ENCODE data around the gene SEMA6B. TPM values are rescaled to one million over a fixed set of nuclear protein-coding genes. Genes with fewer than 3 reads are reported as not detected.

SEMA6B gene
- total RNA-seq (under 1 TPM; 0.55 to 0.91 TPM), polyA plus RNA-seq (not detected)

GRCh38 chr19:4559569-4559968 is at the start of gene SEMA6B:
Gene SEMA6B (minus strand): TSS chr19:4559684. CDS start chr19:4558457, 1,227 bp downstream.
- no peak for DNase-seq
- H3K27ac ChIP-seq (ENCODE audit: low read depth, low read length): no peak within 1 kb of the TSS
- Mint-ChIP-seq H3K9me3 (no peaks in the 10 kb centered on the region), H3K36me3 (no peaks in the 10 kb centered on the region), H3K4me3 (peak within 1 kb of the TSS in 1 of 7 donors; percentile 63), H3K4me1 (no peaks in the 10 kb centered on the region), H3K27me3 (peaks cover 0 to 4% of the 10 kb centered on the region in 2 donors), H3K27ac (peak within 1 kb of the TSS in 1 of 8 donors; percentile 79)
- CTCF ChIA-PET: no interaction called here
- POLR2A ChIA-PET: no interaction called here
- no peaks in the 10 kb centered on the region for H3K27me3 ChIP-seq (ENCODE audit: insufficient read depth, low read length, poor library complexity, severe bottlenecking)
- H3K9me3 ChIP-seq (ENCODE audit: low read length): no peaks in the 10 kb centered on the region
- no peaks in the 10 kb centered on the region for H3K4me1 ChIP-seq (ENCODE audit: insufficient read depth, low read length)
- no peaks in the 10 kb centered on the region for H3K36me3 ChIP-seq (ENCODE audit: insufficient read depth, low read length)
- no peak within 1 kb of the TSS for H3K4me3 ChIP-seq (ENCODE audit: low read length)

- Histone ChIP-seq H3K27ac (ENCODE audit: low read depth, low read length) (no peak overlapping the region), H3K4me3 (ENCODE audit: low read length) (no peak overlapping the region), H3K9me3 (ENCODE audit: low read length) (no peaks in the 10 kb centered on the region), H3K4me1 (ENCODE audit: insufficient read depth, low read length) (no peaks in the 10 kb centered on the region), H3K36me3 (ENCODE audit: insufficient read depth, low read length) (no peaks in the 10 kb centered on the region), H3K27me3 (ENCODE audit: insufficient read depth, low read length, poor library complexity, severe bottlenecking) (peaks cover 3% of the 10 kb centered on the region)
- Mint-ChIP-seq H3K4me3 (no peak overlapping the region), H3K27me3 (peaks cover 19 to 26% of the 10 kb centered on the region in 2 donors), H3K27ac (peak overlapping the region in 1 of 8 donors; percentile 20), H3K9me3 (peaks cover 0 to 2% (median 0%) of the 10 kb centered on the region in 5 donors), H3K4me1 (no peaks in the 10 kb centered on the region), H3K36me3 (no peaks in the 10 kb centered on the region)
- no peak for DNase-seq
- ChIA-PET CTCF (no interaction called here), POLR2A (no interaction called here)
Observed at GRCh38 chr19:4606921-4607678, 47.6 kb upstream of the SEMA6B start.

- Histone ChIP-seq H3K9me3 (ENCODE audit: low read length) (no peaks in the 10 kb centered on the region), H3K27me3 (ENCODE audit: insufficient read depth, low read length, poor library complexity, severe bottlenecking) (peaks cover 5% of the 10 kb centered on the region), H3K36me3 (ENCODE audit: insufficient read depth, low read length) (no peaks in the 10 kb centered on the region), H3K27ac (ENCODE audit: low read depth, low read length) (no peak overlapping the region), H3K4me1 (ENCODE audit: insufficient read depth, low read length) (no peaks in the 10 kb centered on the region), H3K4me3 (ENCODE audit: low read length) (no peak overlapping the region)
- Mint-ChIP-seq H3K36me3 (no peaks in the 10 kb centered on the region), H3K27me3 (peaks cover 24% of the 10 kb centered on the region in 2 donors), H3K4me3 (no peak overlapping the region), H3K27ac (no peak overlapping the region), H3K9me3 (peaks cover 0 to 2% (median 0%) of the 10 kb centered on the region in 5 donors), H3K4me1 (no peaks in the 10 kb centered on the region)
- DNase-seq: no peak
- ChIA-PET CTCF (no interaction called here), POLR2A (no interaction called here)
Observed at GRCh38 chr19:4606181-4606580, 46.7 kb upstream of the SEMA6B start.

- Mint-ChIP-seq H3K4me3 (no peak overlapping the region), H3K4me1 (no peaks in the 10 kb centered on the region), H3K27me3 (peaks cover 24 to 25% of the 10 kb centered on the region in 2 donors), H3K27ac (no peak overlapping the region), H3K9me3 (peaks cover 0 to 2% (median 0%) of the 10 kb centered on the region in 5 donors), H3K36me3 (no peaks in the 10 kb centered on the region)
- ChIA-PET CTCF (no interaction called here), POLR2A (no interaction called here)
- Histone ChIP-seq H3K27ac (ENCODE audit: low read depth, low read length) (no peak overlapping the region), H3K36me3 (ENCODE audit: insufficient read depth, low read length) (no peaks in the 10 kb centered on the region), H3K4me1 (ENCODE audit: insufficient read depth, low read length) (no peaks in the 10 kb centered on the region), H3K4me3 (ENCODE audit: low read length) (no peak overlapping the region), H3K9me3 (ENCODE audit: low read length) (no peaks in the 10 kb centered on the region), H3K27me3 (ENCODE audit: insufficient read depth, low read length, poor library complexity, severe bottlenecking) (peaks cover 8% of the 10 kb centered on the region)
- DNase-seq: no peak
Observed at GRCh38 chr19:4604912-4605311, 45.4 kb upstream of the SEMA6B start.

- Mint-ChIP-seq H3K9me3 (peaks cover 0 to 2% (median 0%) of the 10 kb centered on the region in 5 donors), H3K27me3 (peaks cover 25 to 35% of the 10 kb centered on the region in 2 donors), H3K4me1 (peaks cover 4 to 10% (median 5%) of the 10 kb centered on the region in 3 donors), H3K27ac (no peak overlapping the region), H3K36me3 (no peaks in the 10 kb centered on the region), H3K4me3 (no peak overlapping the region)
- Histone ChIP-seq H3K4me3 (ENCODE audit: low read length) (no peak overlapping the region), H3K9me3 (ENCODE audit: low read length) (no peaks in the 10 kb centered on the region), H3K36me3 (ENCODE audit: insufficient read depth, low read length) (no peaks in the 10 kb centered on the region), H3K27ac (ENCODE audit: low read depth, low read length) (no peak overlapping the region), H3K4me1 (ENCODE audit: insufficient read depth, low read length) (no peaks in the 10 kb centered on the region), H3K27me3 (ENCODE audit: insufficient read depth, low read length, poor library complexity, severe bottlenecking) (peaks cover 14% of the 10 kb centered on the region)
- POLR2A ChIA-PET: no interaction called here
- CTCF ChIA-PET: no interaction called here
- DNase-seq: no peak
Observed at GRCh38 chr19:4602915-4603314, 43.4 kb upstream of the SEMA6B start.

- Mint-ChIP-seq H3K4me3 (no peak overlapping the region), H3K27ac (no peak overlapping the region), H3K27me3 (peaks cover 21 to 34% of the 10 kb centered on the region in 2 donors), H3K4me1 (peaks cover 7 to 13% (median 8%) of the 10 kb centered on the region in 3 donors), H3K36me3 (no peaks in the 10 kb centered on the region), H3K9me3 (peaks cover 0 to under 1% (median 0%) of the 10 kb centered on the region in 5 donors)
- Histone ChIP-seq H3K4me1 (ENCODE audit: insufficient read depth, low read length) (no peaks in the 10 kb centered on the region), H3K9me3 (ENCODE audit: low read length) (no peaks in the 10 kb centered on the region), H3K27ac (ENCODE audit: low read depth, low read length) (no peak overlapping the region), H3K27me3 (ENCODE audit: insufficient read depth, low read length, poor library complexity, severe bottlenecking) (peaks cover 14% of the 10 kb centered on the region), H3K36me3 (ENCODE audit: insufficient read depth, low read length) (no peaks in the 10 kb centered on the region), H3K4me3 (ENCODE audit: low read length) (no peak overlapping the region)
- CTCF ChIA-PET: no interaction called here
- POLR2A ChIA-PET: no interaction called here
- DNase-seq: no peak
Observed at GRCh38 chr19:4602173-4602788, 42.8 kb upstream of the SEMA6B start.

GRCh38 chr19:4600893-4601292 is 41.4 kb upstream of the SEMA6B start:
- Mint-ChIP-seq H3K4me3 (no peak overlapping the region), H3K27ac (no peak overlapping the region), H3K36me3 (no peaks in the 10 kb centered on the region), H3K9me3 (no peaks in the 10 kb centered on the region), H3K4me1 (peaks cover 9 to 15% (median 10%) of the 10 kb centered on the region in 3 donors), H3K27me3 (peaks cover 20 to 35% of the 10 kb centered on the region in 2 donors)
- Histone ChIP-seq H3K27me3 (ENCODE audit: insufficient read depth, low read length, poor library complexity, severe bottlenecking) (peaks cover 14% of the 10 kb centered on the region), H3K27ac (ENCODE audit: low read depth, low read length) (no peak overlapping the region), H3K4me3 (ENCODE audit: low read length) (no peak overlapping the region), H3K4me1 (ENCODE audit: insufficient read depth, low read length) (no peaks in the 10 kb centered on the region), H3K36me3 (ENCODE audit: insufficient read depth, low read length) (no peaks in the 10 kb centered on the region), H3K9me3 (ENCODE audit: low read length) (no peaks in the 10 kb centered on the region)
- ChIA-PET POLR2A (no interaction called here), CTCF (no interaction called here)
- no peak for DNase-seq

GRCh38 chr19:4600082-4600481 is 40.6 kb upstream of the SEMA6B start:
- Histone ChIP-seq H3K4me1 (ENCODE audit: insufficient read depth, low read length) (no peaks in the 10 kb centered on the region), H3K4me3 (ENCODE audit: low read length) (no peak overlapping the region), H3K36me3 (ENCODE audit: insufficient read depth, low read length) (no peaks in the 10 kb centered on the region), H3K27me3 (ENCODE audit: insufficient read depth, low read length, poor library complexity, severe bottlenecking) (peaks cover 14% of the 10 kb centered on the region), H3K27ac (ENCODE audit: low read depth, low read length) (no peak overlapping the region), H3K9me3 (ENCODE audit: low read length) (no peaks in the 10 kb centered on the region)
- Mint-ChIP-seq H3K27ac (no peak overlapping the region), H3K4me3 (no peak overlapping the region), H3K27me3 (peaks cover 25 to 38% of the 10 kb centered on the region in 2 donors), H3K36me3 (no peaks in the 10 kb centered on the region), H3K4me1 (peaks cover 9 to 15% (median 10%) of the 10 kb centered on the region in 3 donors), H3K9me3 (no peaks in the 10 kb centered on the region)
- ChIA-PET POLR2A (no interaction called here), CTCF (no interaction called here)
- DNase-seq: no peak

Data from CD8-positive, alpha-beta memory T cell (primary cell).